Bronchial epithelial cell (primary cell): ENCODE measurements around the gene RAD9A. TPM values are rescaled to one million over a fixed set of nuclear protein-coding genes. Genes with fewer than 3 reads are reported as not detected.

Experiments used
- DNase-seq: peaks from one replicate; pipeline ENCODE4 v3.0.0-alpha.2; 2010; ENCODE audit warnings: low read depth
- FAIRE-seq: peaks from 2 replicates; lab custom pipeline; 2011; peaks lifted over from hg19 to GRCh38; lab: Jason Lieb, UNC
- H3K27me3 ChIP-seq: 2 replicates; pipeline ENCODE4 v1.5.1; 2011; ENCODE audit warnings: low read length; ENCODE audit not compliant: control insufficient read depth, insufficient read depth
- H3K36me3 ChIP-seq: 2 replicates; pipeline ENCODE4 v1.5.1; 2011; ENCODE audit warnings: low read length; ENCODE audit not compliant: control insufficient read depth, insufficient read depth
- H3K4me3 ChIP-seq: 2 replicates; pipeline ENCODE4 v1.5.1; 2011; ENCODE audit warnings: mild to moderate bottlenecking, low read depth, low read length, control low read depth
- CTCF ChIP-seq: IDR thresholded peaks from 2 replicates; pipeline ENCODE4 v1.5.1; 2011; ENCODE audit warnings: mild to moderate bottlenecking, moderate library complexity, low read length, control low read depth, inconsistent platforms; ENCODE audit not compliant: insufficient read depth, severe bottlenecking
- total RNA-seq: library from RNA; depleted of rRNA; stranded (reverse); fragments of >200 nt; gene quantifications from 2 replicates; pipeline ENCODE4 v1.2.1, GENCODE V29; 2014

The RAD9A gene
- total RNA-seq, 1 donor from 2014 or later, result 8.7 TPM

GRCh38 chr11:67353317-67354074 is 38.3 kb upstream of the RAD9A start, which contains the start of gene POLD4:
POLD4 (minus strand) TSS chr11:67353546; CDS start chr11:67353399, 147 bp downstream.
- TF ChIP-seq CTCF, result no peak
- H3K4me3 ChIP-seq, result peak within 1 kb of the TSS; percentile 66
- FAIRE-seq, result no peak
- DNase-seq, result peak; percentile 79
- H3K27me3 ChIP-seq, result no peaks in the 10 kb centered on the region
- H3K36me3 ChIP-seq, result peaks cover 5% of the 10 kb centered on the region

GRCh38 chr11:67354075-67355022 is 37.4 kb upstream of the RAD9A start:
- peak; percentile 95 for DNase-seq
- no peak for TF ChIP-seq CTCF
- peaks cover 5% of the 10 kb centered on the region for H3K36me3 ChIP-seq
- no peak for FAIRE-seq
- peak overlapping the region; percentile 66 for H3K4me3 ChIP-seq
- H3K27me3 ChIP-seq, result no peaks in the 10 kb centered on the region

GRCh38 chr11:67355023-67355793 is 36.6 kb upstream of the RAD9A start:
- peaks cover 5% of the 10 kb centered on the region for H3K36me3 ChIP-seq
- no peak overlapping the region for H3K4me3 ChIP-seq
- FAIRE-seq, result no peak

GRCh38 chr11:67355794-67356386 is 35.9 kb upstream of the RAD9A start:
- H3K27me3 ChIP-seq, result no peaks in the 10 kb centered on the region
- H3K36me3 ChIP-seq, result peaks cover 5% of the 10 kb centered on the region
- FAIRE-seq, result no peak
- no peak for DNase-seq
- H3K4me3 ChIP-seq, result no peak overlapping the region
- no peak for TF ChIP-seq CTCF

More at GRCh38 chr11:67355023-67355793, 36.6 kb upstream of the RAD9A start:
- no peaks in the 10 kb centered on the region for H3K27me3 ChIP-seq
- DNase-seq, result no peak
- TF ChIP-seq CTCF, result no peak

GRCh38 chr11:67356387-67356863 is 35.4 kb upstream of the RAD9A start:
- DNase-seq (no peak), FAIRE-seq (no peak)
- no peak for TF ChIP-seq CTCF
- Histone ChIP-seq H3K4me3 (no peak overlapping the region), H3K36me3 (peaks cover 4% of the 10 kb centered on the region), H3K27me3 (no peaks in the 10 kb centered on the region)
